Non-pigmented ciliary epithelial cell (primary cell): ENCODE results near the gene PRL.
A peak's percentile ranks its signal among the peaks of the same experiment; 100 is the strongest.

ENCODE experiments used
- DNase-seq: peaks from one replicate; pipeline ENCODE4 v3.0.0-alpha.2; 2010; ENCODE audit warnings: low read depth

PRL gene

DNA sequence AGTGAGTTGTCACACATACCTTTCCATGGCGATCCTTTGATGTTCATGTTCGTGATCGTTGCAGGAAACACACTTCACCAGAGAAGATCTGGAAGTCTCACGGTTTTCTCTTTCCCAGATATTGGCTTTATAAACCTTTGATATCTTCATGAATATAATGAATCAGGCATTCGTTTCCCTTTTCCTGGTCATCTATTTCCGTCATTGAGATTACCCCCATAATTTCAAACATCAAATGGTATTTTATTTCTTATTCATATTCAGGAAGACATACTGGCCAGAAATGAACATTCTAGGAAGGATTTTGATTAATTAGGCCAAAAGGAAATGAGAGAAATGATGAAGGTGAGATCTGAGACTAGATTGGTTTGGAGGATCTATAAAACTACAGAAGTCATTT lies at the start of gene PRL:
Gene PRL, minus strand, starts transcription at position 101 of the 400 bp plus-strand sequence. Its CDS starts 54 bp downstream, at position 47.
- no peak for DNase-seq

DNA sequence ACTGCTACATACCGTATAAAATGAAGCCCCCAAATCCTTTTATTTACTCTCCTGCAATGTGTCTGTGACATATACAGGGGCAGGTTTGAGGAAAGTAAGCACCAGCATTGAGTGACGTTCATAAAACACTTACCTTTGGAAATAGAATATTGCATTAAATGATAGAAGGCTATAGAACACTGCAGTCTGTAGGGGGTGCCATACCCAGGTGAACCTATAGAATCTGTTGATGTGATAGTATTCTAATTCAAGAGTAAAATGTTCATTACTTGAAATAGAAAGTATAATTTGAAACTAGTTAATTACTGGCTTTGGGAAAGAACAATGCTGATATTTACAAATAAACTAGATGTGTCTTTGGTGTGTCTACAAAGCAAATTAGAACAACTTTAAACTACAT lies 47.0 kb upstream of the PRL start:
- DNase-seq = no peak

DNA sequence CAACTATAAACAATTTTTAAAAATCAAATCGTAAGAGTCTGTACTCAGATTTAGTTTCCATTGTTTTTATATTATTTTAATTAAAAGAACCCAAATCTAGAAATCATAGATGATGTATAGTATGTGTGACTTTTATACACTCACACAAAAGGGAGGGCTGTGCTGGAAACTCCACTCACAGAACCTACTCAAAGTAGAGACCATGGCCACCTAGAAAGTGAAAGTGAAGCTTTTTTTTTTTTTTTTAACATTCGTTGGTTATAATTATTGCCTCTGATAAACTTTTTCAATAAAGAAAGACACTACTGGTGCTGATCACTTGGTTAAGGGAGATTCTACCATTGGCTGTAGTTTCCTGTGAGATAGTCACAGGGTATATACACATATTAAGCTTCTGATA lies 37.9 kb upstream of the PRL start:
- DNase-seq = no peak

DNA sequence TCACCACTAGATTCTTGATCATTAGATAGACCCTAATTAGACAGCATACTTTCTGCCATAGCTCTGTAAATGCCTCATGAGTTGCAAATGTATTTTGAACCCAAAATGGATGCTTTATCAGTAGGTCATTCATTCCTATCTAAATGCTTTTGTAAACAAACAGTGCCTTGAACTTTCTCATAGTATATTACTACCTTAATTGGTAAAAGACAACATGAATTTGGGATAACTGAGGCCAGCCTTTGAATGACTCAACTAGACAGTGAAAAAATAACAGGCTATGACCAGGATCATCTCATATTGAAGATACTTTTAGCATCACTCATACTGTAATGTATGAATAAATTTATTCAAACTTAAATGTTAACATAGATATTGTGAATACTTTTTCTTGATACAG lies 37.0 kb upstream of the PRL start:
- peak; percentile 54 for DNase-seq

DNA sequence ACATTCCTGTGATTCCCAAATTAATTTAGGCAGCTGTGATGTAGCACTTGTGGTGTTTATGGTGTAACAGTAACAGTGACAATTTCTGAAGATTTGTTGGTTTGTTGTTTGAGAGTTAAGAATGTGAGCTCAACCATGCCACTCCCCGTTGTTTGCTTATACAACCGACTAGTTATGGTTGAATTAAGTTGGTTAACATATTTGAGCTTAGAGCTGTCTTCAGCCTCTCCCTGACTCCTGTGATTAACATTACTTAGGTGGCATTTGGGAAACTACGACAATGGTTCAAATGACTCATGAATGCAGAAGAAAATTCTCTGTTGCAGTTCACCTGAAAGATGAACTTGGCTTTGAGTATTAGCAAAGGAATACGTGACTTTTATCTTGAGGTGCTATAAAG lies 35.9 kb upstream of the PRL start:
- DNase-seq = no peak

DNA sequence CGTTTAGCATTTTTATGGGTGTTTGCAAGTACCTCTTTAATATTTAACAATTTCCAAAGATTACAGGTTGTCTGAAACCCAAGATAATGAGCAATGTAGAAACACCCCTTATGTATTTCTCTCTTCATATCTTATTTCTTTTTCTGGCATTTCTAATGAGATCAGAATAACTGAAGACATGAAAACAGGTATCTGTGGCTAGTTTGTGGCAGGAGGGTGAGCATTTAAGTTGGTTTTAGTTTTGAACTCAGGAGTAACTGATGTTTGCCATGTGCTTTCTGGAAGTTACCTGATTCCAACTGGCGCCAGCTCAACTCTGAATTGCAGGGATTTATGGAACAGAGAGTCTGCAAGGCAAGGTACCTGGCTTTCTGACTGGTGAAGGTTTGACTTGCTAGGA lies 35.4 kb upstream of the PRL start:
- DNase-seq = no peak

- DNase-seq = no peak
Observed at GRCh38 chr6:22330941-22331340, 34.1 kb upstream of the PRL start.

DNA sequence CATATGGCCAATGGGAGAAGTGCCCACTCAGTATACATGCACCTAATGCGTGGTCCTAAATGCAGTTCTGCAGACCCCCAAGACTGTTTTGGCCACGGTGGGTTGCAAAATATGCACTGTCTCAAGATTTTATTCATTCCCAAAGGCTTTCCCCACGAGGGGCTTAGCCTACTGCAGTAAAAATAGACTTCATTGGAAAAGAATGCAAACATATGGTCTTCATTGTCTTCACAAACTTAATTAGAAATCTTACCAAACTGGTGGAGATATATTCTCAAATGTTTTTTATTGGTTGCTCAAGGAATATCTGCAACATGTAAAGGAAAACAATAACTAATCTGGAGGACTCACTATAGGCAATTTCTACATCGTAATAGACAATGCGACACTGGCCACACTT lies 31.6 kb upstream of the PRL start:
- no peak for DNase-seq

DNA sequence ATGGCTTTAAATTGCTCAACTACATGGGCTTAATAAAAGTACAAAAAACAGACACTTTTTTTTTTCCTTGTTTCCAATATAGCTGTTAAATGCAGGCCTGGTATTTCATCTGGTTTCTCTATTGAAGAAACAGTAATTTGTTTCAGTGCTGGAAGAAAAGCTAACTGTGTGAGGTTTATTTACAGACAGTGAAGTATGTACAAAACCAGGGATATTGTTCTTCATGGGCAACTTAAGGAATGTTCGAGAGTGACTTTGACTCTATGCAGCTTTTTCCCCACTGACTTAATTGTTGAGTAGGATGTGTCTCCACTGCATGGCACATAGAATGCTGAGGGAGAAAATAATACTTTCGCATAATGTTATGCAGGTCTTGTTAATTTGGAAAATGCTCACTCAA lies 31.0 kb upstream of the PRL start:
- DNase-seq = no peak

- no peak for DNase-seq
Observed at GRCh38 chr6:22326500-22326899, 29.7 kb upstream of the PRL start.

- no peak for DNase-seq
Observed at GRCh38 chr6:22325481-22325880, 28.6 kb upstream of the PRL start.

DNA sequence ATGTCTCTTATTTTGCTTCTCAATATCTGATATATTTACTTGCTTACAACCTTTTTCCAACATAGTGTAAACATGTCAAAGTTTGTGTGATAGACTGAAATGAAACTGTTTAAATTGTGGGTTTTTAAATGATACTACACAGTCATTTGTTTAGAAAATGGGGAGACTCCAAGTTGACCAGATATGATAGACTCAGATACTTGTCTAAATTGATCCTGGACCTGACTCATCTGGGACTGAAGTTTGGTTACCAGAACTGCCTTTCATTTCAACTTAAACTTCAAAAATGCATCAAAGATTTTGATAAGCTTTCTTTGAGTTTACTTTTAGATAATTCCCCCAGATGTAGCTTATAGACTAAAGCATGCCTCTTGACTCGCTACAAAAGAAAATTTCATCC lies 27.0 kb upstream of the PRL start:
- no peak for DNase-seq

- no peak for DNase-seq
Observed at GRCh38 chr6:22322103-22323030, 25.5 kb upstream of the PRL start.

DNA sequence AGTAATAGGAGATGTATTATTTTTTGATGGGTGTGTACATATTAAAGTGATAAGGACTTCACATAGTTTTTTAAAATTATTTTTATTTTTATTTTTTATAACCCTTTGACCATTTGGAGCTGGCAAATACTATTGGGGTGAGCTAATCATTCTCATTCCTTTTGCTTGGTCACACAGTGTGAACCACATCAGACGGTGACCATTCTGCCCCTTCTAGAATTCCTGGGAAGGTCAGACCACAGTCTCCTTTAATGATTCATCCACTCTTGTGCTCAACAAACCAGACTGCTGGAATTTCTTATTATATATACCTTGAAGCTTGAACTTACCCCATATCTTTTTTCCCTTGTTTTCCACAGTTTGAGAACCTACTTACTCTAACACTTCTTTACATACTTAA lies 23.9 kb upstream of the PRL start:
- peak; percentile 94 for DNase-seq

DNA sequence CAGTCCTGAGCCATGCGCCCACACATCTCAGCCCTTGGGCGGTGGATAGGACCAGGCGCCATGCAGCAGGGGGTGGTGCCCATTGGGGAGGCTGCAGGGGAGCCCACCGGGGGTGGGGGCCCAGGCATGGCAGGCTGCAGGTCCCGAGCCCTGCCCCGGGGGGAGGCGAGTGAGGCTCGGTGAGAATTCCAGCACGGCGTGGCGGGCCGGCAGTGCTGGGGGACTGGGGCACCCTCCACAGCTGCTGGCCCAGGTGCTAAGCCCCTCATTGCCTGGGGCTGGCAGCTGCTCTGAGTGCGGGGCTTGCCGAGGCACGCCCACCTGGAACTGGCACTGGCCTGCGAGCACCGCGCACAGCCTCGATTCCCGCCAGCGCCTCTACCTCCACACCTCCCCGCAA lies 21.6 kb upstream of the PRL start:
- no peak for DNase-seq

GRCh38 chr6:22313796-22314195 lies 17.0 kb upstream of the PRL start:
- no peak for DNase-seq

DNA sequence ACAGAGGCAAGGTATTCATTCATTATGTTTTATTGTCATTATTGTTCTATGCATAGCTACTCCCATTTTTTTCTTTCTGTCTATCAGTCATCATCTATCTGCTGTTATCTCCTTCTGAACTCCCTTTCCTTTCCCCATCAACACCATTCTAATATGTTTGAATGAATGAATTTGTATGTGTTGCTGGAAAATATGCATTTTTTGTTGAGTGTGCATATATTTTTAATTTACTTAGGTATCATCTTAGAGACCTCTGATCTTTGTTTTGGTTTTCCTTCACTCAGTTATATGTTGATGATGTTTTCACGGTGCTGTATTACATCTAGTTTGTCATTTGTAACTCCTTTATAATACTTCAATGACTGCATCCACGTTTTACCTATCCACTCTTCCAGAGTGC lies 12.1 kb upstream of the PRL start:
- no peak for DNase-seq

GRCh38 chr6:22306741-22307466 lies 10.1 kb upstream of the PRL start:
- DNase-seq = no peak

DNA sequence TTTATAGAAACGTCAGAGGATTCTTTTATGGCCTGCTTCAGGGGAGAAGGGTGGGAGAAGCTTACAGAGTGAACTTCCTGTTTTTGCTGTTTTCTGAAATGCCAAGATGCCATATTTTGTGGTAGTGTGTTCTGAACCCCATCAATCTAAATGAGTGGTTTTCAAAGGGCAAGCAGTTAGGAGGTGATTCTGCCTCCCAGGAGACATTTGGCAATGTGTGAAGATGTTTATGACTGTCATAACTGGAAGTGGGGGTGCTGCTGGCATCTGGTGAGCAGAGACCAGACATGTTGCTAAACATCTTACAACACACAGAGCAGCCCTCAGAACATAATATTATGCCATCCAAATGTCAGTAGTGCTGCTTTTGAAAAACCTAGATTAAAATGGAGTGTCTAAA lies 6.0 kb upstream of the PRL start:
- no peak for DNase-seq

- DNase-seq = no peak
Observed at GRCh38 chr6:22300273-22300998, 3.6 kb upstream of the PRL start.

DNA sequence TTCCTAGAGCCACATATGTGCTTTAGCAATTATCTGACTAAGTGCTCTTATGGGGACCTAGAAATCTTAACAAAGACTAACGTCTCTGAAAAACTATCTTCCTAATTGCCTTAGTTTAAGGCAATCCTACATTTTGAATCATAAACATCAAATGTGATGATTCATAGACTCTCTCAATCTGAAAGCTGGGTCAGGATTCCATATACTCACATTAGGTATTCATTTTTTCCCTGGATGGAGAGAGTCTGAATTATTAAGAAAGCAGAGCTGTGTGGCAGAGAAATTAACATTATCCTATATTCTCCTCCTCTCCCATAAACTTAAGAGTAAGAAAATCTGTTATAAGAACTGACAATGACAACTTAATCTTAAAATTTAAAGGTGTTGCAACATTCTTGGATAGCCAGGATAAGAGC lies 1.6 kb upstream of the PRL start:
- no peak for DNase-seq

DNA sequence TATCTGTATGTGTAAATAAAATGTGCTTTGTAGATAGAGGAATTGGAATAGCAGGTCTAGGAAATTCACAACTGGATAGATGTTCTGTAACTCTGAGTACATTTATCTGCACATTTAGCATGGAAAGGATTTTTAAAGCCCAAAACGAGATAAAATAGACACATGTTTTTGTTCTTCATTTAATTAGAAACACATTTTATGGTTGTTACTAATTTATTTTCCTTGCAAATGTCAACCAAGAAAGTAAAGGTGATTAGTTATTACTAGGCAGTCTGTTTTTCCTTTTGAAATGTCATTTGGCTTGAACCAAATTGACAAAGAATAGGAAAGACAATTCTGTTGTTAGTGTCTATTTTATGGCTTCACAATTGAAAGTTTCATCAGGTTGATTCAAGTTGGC lies 769 bp downstream of the PRL start:
- DNase-seq = no peak

- no peak for DNase-seq
Observed at GRCh38 chr6:22295145-22295544, 1.7 kb downstream of the PRL start.
